ENCODE results near the gene SPINK8.

DNA sequence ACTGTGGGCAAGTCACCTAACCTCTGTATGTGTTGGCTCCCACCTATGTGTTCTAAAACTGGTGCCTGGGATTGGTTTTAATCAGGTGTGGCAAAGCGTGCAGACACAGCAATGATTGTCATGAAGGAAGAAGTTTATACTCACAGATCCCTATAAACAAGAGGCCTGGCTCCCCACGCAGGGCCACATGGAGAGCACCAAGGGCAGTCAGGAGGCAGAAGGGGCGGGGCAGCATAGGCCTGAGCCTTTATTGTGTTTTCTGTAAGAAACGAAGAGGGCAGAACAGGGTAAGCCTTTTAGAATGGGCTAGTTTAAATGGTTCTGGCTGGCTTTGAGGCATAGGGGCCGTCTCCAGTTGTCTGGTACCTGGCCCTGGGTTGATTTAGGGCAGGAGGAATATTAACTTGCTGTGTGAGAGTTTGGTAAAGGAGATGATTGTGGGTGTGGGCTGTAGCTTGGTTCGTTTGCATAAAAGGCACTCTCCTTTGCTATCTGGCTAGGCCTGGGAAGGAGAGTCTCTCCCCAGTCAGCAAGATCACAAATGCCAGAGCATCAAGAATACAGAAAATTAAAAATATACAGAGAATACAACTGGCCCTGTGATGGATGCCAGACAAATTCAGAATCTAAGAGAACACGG lies 36.4 kb upstream of the SPINK8 start:
- TF ChIP-seq, protein P1, sequence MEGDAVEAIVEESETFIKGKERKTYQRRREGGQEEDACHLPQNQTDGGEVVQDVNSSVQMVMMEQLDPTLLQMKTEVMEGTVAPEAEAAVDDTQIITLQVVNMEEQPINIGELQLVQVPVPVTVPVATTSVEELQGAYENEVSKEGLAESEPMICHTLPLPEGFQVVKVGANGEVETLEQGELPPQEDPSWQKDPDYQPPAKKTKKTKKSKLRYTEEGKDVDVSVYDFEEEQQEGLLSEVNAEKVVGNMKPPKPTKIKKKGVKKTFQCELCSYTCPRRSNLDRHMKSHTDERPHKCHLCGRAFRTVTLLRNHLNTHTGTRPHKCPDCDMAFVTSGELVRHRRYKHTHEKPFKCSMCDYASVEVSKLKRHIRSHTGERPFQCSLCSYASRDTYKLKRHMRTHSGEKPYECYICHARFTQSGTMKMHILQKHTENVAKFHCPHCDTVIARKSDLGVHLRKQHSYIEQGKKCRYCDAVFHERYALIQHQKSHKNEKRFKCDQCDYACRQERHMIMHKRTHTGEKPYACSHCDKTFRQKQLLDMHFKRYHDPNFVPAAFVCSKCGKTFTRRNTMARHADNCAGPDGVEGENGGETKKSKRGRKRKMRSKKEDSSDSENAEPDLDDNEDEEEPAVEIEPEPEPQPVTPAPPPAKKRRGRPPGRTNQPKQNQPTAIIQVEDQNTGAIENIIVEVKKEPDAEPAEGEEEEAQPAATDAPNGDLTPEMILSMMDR (IDR thresholded peaks at IDR 0.05; ENCODE audit: low read depth, low read length): no peak
- no peak for TF ChIP-seq POLR2A (IDR thresholded peaks at IDR 0.05; ENCODE audit: extremely low read depth, insufficient read length)

Measured in NB4 (cell line).